GM21529 (cell line): ENCODE results near the gene HEXD.
"Not testable (repeated sequence)": the region's sequence is repeated elsewhere in the genome, so short reads cannot be mapped to it uniquely, and the experiment has no call there.

Source experiments
- ATAC-seq: cut with Tn5 transposase; IDR thresholded peaks from one replicate; pipeline ENCODE4 v1.9.1; 2021; ENCODE audit not compliant: unreplicated experiment

Gene HEXD

GRCh38 chr17:82382220-82382932 is 35.8 kb upstream of the HEXD start:
- ATAC-seq, result not testable (repeated sequence)

- no peak for ATAC-seq
Observed at GRCh38 chr17:82382933-82383255, 35.3 kb upstream of the HEXD start.

- ATAC-seq, result no peak
Observed at GRCh38 chr17:82383411-82383810, 34.7 kb upstream of the HEXD start.

- no peak for ATAC-seq
Observed at GRCh38 chr17:82384051-82384729, 34.0 kb upstream of the HEXD start.

- ATAC-seq, result no peak
Observed at GRCh38 chr17:82384730-82385481, 33.2 kb upstream of the HEXD start.

- ATAC-seq, result no peak
Observed at GRCh38 chr17:82385559-82386254, 32.4 kb upstream of the HEXD start.

GRCh38 chr17:82386255-82386831 is 31.8 kb upstream of the HEXD start:
- ATAC-seq, result no peak

GRCh38 chr17:82386881-82387704 is 31.1 kb upstream of the HEXD start:
- ATAC-seq, result no peak

GRCh38 chr17:82387705-82388106 is 30.4 kb upstream of the HEXD start:
- no peak for ATAC-seq

- no peak for ATAC-seq
Observed at GRCh38 chr17:82388223-82388921, 29.8 kb upstream of the HEXD start.

- no peak for ATAC-seq
Observed at GRCh38 chr17:82388922-82389283, 29.2 kb upstream of the HEXD start.

GRCh38 chr17:82389379-82389778 is 28.8 kb upstream of the HEXD start:
- no peak for ATAC-seq

- ATAC-seq, result no peak
Observed at GRCh38 chr17:82390015-82390859, 27.9 kb upstream of the HEXD start.

GRCh38 chr17:82390860-82391435 is 27.2 kb upstream of the HEXD start:
- no peak for ATAC-seq

GRCh38 chr17:82391496-82392066 is 26.6 kb upstream of the HEXD start:
- ATAC-seq, result no peak

- ATAC-seq, result no peak
Observed at GRCh38 chr17:82392209-82392920, 25.8 kb upstream of the HEXD start.

GRCh38 chr17:82392941-82393340 is 25.2 kb upstream of the HEXD start:
- ATAC-seq, result no peak

- ATAC-seq, result no peak
Observed at GRCh38 chr17:82394278-82394677, 23.9 kb upstream of the HEXD start.
